ENCODE results near the gene STEAP1B.
"Not testable (repeated sequence)": the region's sequence is repeated elsewhere in the genome, so short reads cannot be mapped to it uniquely, and the experiment has no call there.

STEAP1B gene

DNA sequence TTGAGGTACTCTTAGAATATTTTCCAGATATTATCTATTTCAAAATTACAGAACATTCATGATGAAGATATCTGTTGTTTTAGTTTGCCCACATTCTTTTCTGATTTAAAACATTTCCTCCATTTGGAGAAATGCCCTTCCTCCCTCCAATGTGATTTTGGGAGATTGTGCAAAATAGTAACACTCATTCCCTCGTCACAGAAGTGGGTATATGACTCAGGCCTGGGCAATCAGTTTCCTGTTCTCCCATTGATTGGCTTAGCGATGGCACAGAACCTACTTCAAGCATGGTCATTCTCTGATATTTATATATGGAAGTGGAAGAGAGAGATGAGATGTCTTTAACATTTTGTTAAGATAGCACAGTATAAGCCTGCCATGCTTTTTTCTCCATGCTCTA lies 3.1 kb downstream of the STEAP1B start:
- DNase-seq (ENCODE audit: low read depth in 2 of 2) = not testable (repeated sequence)

DNA sequence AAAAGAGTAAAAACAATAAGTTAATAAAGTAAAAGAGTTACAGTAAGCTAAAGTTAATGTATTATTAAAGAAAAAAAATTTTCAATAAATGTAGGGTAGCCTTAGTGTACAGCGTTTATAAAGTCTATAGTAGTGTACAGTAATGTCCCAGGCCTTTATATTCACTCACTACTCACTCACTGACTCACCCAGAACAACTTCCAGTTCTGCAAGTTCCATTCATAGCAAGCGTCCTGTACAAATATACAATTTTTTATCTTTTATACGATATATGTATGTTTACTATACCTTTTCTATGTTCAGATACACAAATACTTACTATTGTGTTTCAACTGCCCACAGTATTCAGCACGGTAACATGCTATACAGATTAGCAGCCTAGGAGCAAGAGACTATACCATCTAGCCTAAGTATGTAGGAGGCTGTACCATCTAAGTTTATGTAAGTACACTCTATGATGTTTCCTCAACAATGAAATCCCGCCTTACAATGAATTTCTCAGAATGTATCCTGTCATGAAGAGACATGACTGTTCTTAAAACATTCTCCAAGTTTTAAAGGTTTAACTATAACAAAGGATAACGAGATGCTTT lies 3.6 kb downstream of the STEAP1B start:
- DNase-seq (ENCODE audit: low read depth in 2 of 2) = not testable (repeated sequence)

DNA sequence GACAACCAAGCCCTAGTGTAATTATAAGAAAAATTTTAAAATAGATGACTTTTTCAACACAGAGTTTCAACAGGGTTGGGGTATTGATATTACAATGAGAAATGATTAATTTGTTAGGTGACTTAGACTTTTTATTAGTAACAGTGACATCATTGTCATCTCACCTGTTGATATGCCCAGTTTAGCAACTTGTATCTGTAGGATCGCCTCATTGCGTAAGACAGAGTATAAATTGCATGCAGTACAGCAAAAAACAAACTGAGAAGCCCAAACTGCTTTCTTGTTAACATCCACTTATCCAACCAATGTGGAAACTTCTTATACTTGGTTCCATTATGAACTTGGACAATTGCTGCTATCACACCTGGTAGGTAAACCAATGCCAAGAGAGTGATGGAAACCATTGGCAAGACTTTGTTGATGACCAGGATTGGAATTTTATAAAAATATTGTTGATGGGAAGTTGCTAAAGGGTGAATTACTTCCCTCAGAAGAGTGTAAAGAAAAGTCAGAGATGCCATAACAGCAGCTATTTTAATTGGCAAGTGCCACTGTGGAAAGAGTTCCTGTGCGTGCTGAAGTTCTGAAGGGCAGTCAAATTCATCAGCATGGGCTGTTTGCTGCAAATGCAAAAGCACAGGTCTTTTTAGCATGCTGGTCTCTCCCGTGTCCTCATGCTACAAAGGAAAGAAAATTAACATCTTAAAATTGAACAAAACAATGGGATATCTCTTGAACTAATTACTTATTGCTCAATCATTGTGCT lies 6.6 kb downstream of the STEAP1B start:
- not testable (repeated sequence) for DNase-seq (ENCODE audit: low read depth in 2 of 2)

DNA sequence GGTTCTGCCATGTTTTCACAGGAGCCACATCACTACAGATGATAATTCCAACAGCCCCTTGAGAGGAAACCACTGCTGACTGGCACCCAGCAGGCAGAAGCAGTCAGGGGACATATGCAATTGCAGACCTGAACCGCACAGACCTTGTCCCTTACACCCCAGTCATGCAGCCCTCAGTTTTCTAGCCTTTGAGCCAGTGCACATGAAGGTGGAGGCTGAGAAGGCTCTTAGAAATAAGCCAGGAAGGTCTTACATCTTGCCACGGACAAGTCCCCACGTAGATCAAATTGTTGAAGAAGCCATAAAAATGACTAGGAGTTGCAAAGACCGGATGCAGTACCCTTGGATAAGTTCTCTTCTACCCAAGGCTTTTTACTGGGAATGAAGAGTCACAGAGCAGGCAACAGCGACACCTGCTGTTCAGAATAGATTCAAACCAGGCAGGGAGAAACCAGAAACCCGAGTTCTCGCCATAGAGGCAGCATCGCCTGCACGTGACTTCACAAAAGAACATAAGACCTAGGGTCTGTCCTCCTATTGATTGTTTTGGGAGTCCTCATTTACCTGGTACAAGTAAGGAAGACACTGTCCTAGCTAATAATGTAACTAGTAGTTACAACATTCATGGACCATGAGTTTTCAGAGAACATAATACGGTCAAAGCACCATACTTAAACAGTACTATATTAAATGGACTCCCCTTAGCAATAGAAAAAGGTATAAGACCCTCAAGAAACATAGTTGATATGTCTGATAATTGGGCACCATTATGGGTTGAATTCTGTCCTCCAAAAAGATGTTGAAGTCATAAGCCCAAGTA lies 11.1 kb downstream of the STEAP1B start:
- peak; percentile 42 to 44 for DNase-seq (ENCODE audit: low read depth in 2 of 2)

DNA sequence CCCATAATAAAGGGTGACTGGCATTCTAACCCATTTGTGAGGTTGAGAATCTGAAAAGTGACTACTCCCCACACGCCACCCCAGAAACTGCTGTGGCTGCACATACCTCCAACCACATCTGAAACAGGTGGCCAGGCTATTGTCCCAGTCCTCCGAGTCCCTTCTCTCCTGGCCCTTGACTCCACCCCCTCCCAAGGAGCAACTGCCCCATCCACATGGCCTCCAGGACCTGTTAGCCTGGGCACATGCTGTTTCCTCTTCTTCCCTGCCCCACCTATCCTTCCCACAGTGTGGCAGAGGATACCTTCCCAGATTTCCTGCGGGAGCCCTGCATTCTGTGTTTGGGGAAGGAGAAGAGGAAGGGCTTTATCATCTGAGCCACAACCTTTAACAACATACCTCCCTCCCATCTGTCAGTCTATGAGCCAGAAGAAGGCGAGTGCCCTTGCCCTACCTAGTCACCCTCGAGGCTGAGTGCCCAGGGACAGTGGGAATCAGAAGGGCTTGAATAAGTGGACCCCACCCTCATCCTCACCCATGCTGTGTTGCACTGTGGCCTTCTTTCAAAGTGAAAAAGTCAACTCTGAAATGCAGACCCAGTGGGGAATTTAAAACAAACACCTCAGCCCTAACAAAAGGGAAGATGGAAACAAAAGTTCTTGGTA lies 11.9 kb downstream of the STEAP1B start:
- no peak for DNase-seq (ENCODE audit: low read depth in 2 of 2)

DNA sequence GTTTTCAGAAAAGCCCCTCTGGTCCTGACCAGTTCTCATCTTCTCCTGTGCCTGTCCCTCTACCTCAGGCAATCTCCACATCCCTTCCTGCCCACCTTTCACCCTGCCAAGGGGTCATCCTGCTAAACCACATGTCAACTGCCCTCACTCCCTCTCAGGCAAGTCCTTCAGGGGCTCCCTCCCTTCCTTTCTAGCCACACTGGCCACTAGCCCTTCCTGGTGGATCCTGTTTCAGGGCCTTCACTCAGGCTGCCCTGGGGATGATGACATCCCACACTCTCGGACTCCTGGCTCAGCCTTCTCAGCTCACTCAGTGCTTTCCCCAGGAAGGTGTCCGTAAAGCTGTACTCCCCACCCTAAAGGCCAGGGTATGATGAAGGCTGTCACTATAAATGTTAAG lies 13.4 kb downstream of the STEAP1B start:
- no peak for DNase-seq (ENCODE audit: low read depth in 2 of 2)

DNA sequence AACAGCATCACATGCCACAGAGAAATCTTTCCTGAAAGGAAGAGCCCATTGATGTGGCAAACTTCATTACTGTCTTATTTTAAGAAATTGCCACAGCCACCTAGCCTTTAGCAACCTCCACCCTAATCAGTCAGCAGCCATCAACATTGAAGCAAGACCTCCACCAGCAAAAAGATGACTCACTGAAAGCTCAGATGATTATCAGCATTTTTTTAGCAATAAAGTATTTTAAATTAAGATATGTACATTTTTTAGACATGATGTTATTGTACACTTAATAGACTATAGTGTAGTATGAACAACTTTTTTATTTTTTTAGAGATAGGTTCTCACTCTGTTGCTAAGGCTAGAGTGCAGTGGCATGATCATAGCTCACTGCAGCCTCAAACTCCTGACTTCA lies 14.8 kb downstream of the STEAP1B start:
- peak in 1 of 2 experiments; percentile 8 for DNase-seq (ENCODE audit: low read depth in 2 of 2)

DNA sequence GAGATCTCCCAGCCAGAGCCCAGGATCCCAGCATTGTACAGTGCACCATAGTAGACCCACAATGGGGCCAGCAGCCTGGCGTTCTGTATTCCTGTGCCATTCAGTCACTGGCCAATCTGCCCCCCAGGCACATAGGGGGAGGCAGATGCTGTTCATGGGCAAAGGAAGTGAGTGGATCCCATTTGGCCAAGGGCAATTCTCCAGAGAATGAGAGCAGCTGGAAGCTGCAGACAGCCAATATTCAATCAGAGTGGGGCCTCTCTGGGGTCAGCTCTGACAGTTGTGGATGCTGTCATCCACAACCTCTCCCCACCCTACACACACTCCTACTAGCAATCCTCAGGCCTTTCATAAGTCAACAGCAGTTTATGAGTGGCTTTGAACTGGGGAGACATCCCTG lies 17.5 kb downstream of the STEAP1B start:
- DNase-seq (ENCODE audit: low read depth in 2 of 2) = no peak

DNA sequence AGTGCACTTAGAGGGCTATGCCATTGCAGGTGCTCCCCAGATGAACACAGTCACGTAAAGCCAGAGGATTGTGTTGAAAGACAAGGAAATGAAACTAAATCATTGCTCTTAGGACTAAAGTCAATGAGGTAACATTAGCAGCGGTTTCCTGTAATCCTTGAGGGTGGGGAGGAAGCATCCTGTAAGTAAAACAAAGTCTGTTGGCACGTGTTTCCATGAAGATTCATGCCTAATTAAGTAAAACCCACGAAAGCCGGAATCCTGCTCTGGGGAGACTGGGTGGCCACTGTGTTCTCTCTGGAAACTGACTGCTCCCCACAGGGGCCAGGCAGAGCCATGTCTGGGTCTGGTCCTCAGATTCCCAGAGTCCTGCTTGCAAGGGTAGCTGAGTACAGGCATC lies 18.3 kb downstream of the STEAP1B start:
- DNase-seq (ENCODE audit: low read depth in 2 of 2) = peak; percentile 20 to 30

DNA sequence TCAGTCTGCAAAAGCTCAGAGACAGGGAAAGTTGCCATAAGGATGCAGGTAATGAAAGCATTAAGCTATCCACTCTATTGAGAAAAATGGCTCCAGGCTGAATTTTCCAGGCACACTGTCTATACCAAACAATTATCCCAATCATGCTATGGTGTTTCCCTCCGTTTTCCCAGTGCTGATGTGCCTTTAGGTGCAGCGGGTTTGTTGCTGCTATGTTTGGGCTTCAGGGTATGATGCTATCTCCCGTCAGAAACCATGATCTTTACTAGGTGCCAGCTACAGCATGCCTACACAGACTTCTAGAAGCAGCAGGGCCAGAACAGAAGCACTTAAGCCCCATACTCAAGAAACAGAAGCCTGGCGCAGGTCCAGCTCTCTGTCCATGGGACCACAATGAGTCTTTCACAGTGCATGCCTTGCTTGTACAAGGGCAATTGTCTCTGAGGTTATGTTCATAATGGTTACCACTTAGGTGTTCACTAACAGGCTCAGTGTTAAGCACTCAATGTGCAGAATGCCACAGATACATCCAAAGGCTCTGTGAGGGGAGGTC lies 19.4 kb downstream of the STEAP1B start:
- DNase-seq (ENCODE audit: low read depth in 2 of 2) = no peak

DNA sequence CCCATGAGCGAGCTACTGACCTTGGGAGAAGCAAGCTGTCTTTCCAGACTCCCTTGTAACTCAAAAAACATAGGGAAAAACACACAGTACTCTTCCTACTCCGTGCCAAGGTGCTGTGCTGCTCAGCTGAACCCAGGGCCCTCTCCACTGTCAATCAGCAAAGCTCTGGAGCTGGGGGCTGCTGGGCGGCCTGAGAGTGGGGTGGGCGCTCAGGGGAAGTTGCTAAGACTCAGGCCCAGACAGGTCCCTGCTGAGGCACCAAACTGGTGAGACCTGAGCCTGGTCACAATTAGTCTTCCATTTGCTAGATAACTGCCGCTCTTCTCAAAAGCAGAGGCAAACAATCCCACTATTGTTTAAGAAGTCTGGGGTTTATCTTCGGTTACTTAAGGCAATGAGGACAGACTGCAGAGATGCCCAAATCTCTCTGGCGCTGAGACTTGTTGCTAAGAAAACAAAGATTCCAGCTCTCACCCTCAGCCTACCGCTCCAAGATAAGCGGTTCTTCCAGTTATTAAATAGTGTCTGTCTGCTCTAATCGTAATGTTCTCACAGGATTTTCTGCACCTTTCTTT lies 22.0 kb downstream of the STEAP1B start:
- no peak for DNase-seq (ENCODE audit: low read depth in 2 of 2)

DNA sequence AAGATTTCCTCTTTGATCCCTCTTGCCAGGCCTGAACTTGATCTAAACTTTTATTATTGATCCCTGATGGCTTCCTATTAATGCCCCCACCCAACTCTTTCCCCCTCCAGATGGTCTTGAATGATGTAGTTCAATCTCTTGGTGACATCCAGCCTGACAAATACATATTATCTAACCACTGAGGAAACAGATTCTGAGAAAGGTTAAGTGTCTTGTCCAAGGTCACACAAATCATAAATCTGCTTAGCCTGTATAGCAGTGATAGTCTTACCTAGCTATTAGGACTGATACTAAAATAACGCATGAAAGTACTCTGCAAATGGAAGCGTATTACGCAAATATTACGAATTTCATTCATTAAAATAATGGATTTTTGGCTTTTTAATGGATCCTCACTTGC lies 22.7 kb downstream of the STEAP1B start:
- no peak for DNase-seq (ENCODE audit: low read depth in 2 of 2)

DNA sequence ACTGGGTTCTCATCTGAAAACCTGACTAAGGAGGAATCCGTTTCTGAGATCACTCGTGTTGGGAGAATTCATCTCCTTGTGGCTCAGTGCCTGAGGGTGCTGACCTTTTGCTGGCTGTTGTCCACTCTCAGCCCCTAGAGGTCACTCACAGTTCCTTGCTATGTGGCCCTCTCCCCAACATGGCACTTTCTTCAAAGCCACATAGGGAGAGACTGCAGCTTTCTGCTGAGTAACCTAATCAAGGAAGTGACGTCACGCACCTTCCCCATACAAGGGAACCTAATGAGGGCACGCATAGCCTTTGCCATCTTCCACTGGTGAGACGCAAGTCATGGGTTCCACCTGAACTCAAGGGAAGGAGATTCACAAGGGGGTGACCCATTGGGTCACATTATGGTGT lies 23.2 kb downstream of the STEAP1B start:
- DNase-seq (ENCODE audit: low read depth in 2 of 2) = no peak

DNA sequence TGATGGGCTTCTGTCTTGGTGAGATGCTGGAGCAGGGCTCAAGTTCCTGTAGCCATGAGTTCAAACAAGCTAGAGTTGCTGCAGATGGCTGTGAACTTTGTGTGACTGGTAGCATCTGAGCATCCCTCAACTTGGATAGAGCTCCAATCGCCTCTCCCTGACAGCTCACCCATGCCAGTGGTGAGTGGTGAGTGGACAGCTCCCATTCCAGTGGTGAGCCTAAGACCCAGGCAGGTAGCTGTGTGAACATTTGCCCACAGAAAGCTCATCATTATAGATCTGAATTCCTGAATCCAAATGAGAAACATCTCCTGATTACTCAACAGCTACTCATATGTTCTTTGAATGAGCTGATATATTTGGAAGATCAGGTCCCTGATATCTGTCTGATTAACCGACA lies 25.3 kb downstream of the STEAP1B start:
- DNase-seq (ENCODE audit: low read depth in 2 of 2) = no peak

DNA sequence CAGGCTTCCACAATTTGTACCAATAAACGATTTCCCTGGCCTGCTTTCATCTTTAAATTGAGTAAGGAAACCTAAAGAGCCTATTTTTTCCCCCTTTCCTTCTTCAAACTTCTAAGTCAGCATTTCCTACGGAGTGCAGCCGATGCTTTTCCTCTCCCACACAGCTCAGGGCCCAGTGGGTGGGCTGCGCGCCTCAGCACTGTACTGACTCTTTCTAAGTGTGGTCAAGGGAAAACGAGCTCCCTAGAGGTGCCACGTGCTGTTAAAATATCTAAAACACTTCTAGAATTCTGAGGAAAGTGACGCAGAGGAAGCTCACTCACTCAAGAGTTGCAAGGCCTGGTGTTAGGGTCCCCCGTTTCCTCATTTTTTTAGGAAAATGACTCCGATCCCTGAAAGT lies 29.0 kb downstream of the STEAP1B start:
- DNase-seq (ENCODE audit: low read depth in 2 of 2) = no peak

DNA sequence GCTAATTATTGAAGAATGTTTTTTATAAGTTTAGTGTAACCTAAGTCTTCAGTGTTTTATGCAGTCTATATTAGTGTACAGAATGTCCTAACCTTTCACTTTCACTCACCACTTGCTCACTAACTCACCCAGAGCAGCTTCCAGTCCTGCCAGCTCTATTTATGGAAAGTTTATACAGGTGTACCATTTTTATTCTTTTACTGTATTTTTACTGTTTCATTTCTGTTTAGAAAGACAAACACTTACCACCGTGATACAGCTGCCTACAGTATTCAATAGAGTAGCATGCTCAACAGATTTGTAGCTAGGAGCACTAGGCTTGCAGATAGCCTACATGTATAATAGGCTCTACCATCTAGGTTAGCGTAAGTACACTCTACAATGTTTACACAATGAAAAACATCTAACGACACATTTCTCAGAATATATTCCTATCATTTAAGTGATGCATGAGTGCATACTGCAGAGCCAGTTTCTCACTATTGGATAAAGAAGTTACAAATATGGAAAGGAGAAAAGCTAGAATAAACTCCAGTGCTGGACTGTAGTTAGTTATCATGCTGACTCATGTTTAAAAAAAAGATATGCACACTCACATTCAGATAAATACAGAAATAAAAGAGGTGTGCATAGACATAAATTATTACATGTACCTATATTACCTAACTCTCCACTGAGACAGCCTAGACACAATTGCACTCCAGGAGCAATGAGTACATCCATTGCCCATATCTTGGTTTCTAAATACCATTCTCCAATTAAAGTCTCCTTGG lies 30.4 kb downstream of the STEAP1B start:
- no peak for DNase-seq (ENCODE audit: low read depth in 2 of 2)

DNA sequence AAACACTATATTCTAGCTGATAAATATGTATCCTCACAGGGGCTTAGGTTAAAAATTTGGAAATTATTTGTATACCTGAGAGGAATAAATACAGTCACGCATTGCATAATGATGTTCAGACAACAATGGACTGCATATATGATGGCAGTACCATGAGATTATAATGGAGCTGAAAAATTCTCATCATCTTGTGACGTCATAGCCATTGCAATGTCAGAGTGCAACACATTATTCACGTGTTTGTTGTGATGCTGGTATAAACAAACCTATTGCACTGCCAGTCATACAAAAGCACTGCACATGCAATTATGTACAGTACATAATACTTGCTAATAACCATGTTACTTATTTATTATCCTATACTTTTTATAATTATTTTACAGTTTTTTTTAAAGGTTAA lies 31.4 kb downstream of the STEAP1B start:
- DNase-seq (ENCODE audit: low read depth in 2 of 2) = no peak

DNA sequence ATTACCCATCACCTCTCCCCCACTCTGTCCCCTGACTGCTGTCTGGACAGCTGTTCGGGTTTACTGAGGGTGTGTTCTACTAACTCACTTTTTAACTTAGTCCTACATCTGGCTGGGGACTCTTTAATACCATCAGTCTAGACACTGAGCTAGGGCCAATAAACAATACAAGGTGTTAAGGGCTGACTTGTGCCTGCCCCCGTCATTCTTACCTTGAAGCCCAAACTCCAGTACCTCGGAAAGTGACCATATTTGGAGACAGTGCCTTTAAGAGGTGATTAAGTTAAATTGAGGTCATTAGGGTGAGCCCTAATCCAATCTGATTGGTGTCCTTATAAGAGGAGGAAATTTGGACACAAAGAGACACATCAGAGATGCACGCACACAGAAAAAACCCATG lies 35.7 kb downstream of the STEAP1B start:
- DNase-seq (ENCODE audit: low read depth in 2 of 2) = no peak

DNA sequence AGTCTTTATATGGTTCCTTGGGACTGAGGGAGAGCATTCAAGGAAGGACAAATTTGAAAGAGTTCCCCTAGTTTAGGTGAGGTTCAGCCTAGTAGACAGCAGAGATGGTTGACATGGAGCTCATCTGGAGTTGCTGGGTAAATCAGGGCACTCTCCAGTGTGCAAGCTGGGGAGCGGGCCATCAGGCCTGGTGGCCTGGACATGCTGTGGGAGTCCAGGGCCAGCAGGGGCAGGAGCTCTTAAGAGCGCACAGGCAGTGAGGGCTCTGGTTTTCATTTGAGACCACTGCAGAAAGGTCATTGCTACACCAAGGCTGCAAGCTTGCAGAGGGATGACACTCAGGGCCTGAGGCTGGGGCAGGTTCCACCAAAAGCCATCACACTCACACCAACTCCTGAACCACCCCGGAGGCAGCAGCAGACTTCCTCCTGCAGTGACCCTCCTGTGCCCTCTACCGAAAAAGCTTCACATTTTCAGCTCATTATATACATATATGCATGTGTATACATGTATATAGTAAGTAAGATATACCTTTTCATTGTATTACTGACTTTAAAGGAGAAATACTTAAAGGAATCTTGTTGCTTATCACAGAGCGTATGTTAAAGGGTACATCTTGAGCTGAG lies 39.5 kb downstream of the STEAP1B start:
- no peak for DNase-seq (ENCODE audit: low read depth in 2 of 2)

DNA sequence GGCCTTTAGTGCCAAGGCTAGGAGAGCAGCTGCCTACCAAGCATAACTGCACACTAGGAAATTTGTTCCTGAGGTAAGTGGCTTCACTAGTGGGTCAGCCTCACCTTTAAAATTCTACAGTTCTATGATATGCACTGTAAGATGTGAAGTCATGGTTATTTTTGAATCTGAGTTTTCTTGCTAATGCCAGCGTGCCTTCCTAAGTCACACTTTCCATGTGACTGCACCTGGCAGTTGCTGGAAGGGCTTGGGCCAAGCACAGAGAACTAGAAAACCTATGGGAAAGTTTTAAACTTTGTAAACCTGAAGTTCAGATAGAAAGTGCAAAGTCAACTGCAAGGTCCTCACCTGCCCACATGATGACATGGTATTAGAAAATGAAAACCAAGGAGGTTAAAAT lies 42.5 kb downstream of the STEAP1B start:
- no peak for DNase-seq (ENCODE audit: low read depth in 2 of 2)

All from fibroblast of skin of left quadriceps (primary cell).